Neuronal stem cell (in vitro differentiated cells): ENCODE results near the gene SIAH3.

Experiments used
- DNase-seq: peaks from one replicate; pipeline ENCODE4 v3.0.0-alpha.2; 2013; ENCODE audit warnings: low spot score
- H2AFZ ChIP-seq: one replicate; pipeline ENCODE4 v1.6.1; 2013; ENCODE audit warnings: mild to moderate bottlenecking, low read length, inconsistent platforms
- H2AK5ac ChIP-seq: 2 replicates; pipeline ENCODE4 v1.6.1; 2013; ENCODE audit warnings: low read depth, mild to moderate bottlenecking, inconsistent platforms, low read length, moderate library complexity, mixed read lengths
- H2BK120ac ChIP-seq: 2 replicates; pipeline ENCODE4 v1.6.1; 2013; ENCODE audit warnings: low read depth, mild to moderate bottlenecking, inconsistent platforms, low read length, moderate library complexity, mixed read lengths
- H2BK12ac ChIP-seq: one replicate; pipeline ENCODE4 v1.6.1; 2013; ENCODE audit warnings: low read length, inconsistent platforms
- H2BK15ac ChIP-seq: 2 replicates; pipeline ENCODE4 v1.6.1; 2013; ENCODE audit warnings: mild to moderate bottlenecking, low read length, inconsistent platforms, mixed read lengths
- H2BK5ac ChIP-seq: one replicate; pipeline ENCODE4 v1.6.1; 2013; ENCODE audit warnings: inconsistent platforms, mild to moderate bottlenecking, low read length, moderate library complexity
- H3K14ac ChIP-seq: one replicate; pipeline ENCODE4 v1.6.1; 2013; ENCODE audit warnings: low read length, inconsistent platforms
- H3K18ac ChIP-seq: 2 replicates; pipeline ENCODE4 v1.6.1; 2013; ENCODE audit warnings: low read length, inconsistent platforms
- H3K23ac ChIP-seq: 2 replicates; pipeline ENCODE4 v1.6.1; 2013; ENCODE audit warnings: low read depth, mild to moderate bottlenecking, mixed read lengths, low read length, inconsistent platforms; ENCODE audit not compliant: poor library complexity
- H3K27ac ChIP-seq: replicated peaks from 3 replicates; pipeline ENCODE4 v1.5.1; 2013; ENCODE audit warnings: low read length, inconsistent platforms
- H3K27me3 ChIP-seq, 3 experiments: 2 replicates each; pipeline ENCODE4 v1.6.1; 2013; ENCODE audit warnings: low read length in 3 of 3, mild to moderate bottlenecking in 2 of 3, inconsistent platforms in 1 of 3, low read depth in 1 of 3, mixed read lengths in 1 of 3, moderate library complexity in 1 of 3; ENCODE audit not compliant: control insufficient read depth in 3 of 3, insufficient read depth in 3 of 3
- H3K36me3 ChIP-seq, 2 donors: replicated peaks in 1 of 2; 2 replicates each; pipeline ENCODE4 v1.6.1; 2013; ENCODE audit warnings: low read length in 2 of 2; ENCODE audit not compliant: control insufficient read depth in 2 of 2, insufficient read depth in 2 of 2
- H3K4ac ChIP-seq: 2 replicates; pipeline ENCODE4 v1.6.1; 2013; ENCODE audit warnings: inconsistent platforms, mild to moderate bottlenecking, low read length, moderate library complexity
- H3K4me1 ChIP-seq, 2 donors: 1 replicate in 1 of 2; 2 replicates in 1 of 2; pipeline ENCODE4 v1.6.1; 2013; ENCODE audit warnings: low read length in 2 of 2, low read depth in 1 of 2; ENCODE audit not compliant: control insufficient read depth in 2 of 2, insufficient read depth in 1 of 2
- H3K4me2 ChIP-seq: one replicate; pipeline ENCODE4 v1.6.1; 2013; ENCODE audit warnings: mild to moderate bottlenecking, low read length, inconsistent platforms; ENCODE audit not compliant: insufficient read depth, poor library complexity, severe bottlenecking
- H3K4me3 ChIP-seq, 2 donors: 2 replicates each; pipeline ENCODE4 v1.5.1; 2013; ENCODE audit warnings: low read length in 2 of 2, mild to moderate bottlenecking in 2 of 2, inconsistent platforms in 1 of 2, moderate library complexity in 1 of 2
- H3K79me1 ChIP-seq: one replicate; pipeline ENCODE4 v1.6.1; 2013; ENCODE audit warnings: low read depth, mild to moderate bottlenecking, inconsistent platforms, low read length, moderate library complexity
- H3K9ac ChIP-seq: one replicate; pipeline ENCODE4 v1.6.1; 2013; ENCODE audit warnings: mild to moderate bottlenecking, low read depth, low read length, inconsistent platforms; ENCODE audit not compliant: poor library complexity
- H3K9me3 ChIP-seq, 2 donors: replicated peaks in 1 of 2; 2 replicates each; pipeline versions ENCODE3 to v1.6.1; 2013; ENCODE audit warnings: low read length in 2 of 2, mild to moderate bottlenecking in 2 of 2, inconsistent platforms in 1 of 2, low read depth in 1 of 2, mixed read lengths in 1 of 2, moderate library complexity in 1 of 2; ENCODE audit not compliant: control insufficient read depth in 2 of 2, insufficient read depth in 1 of 2
- H4K8ac ChIP-seq: one replicate; pipeline ENCODE4 v1.6.1; 2013; ENCODE audit warnings: low read depth, mild to moderate bottlenecking, inconsistent platforms, low read length, moderate library complexity
- H4K91ac ChIP-seq: one replicate; pipeline ENCODE4 v1.6.1; 2013; ENCODE audit warnings: low read length, low read depth, mild to moderate bottlenecking, inconsistent platforms; ENCODE audit not compliant: poor library complexity
- WGBS, 2 donors: extraction: QIAGEN DNeasy Blood & Tissue Kit; methylation state at CpG; one replicate each; pipeline ENCODE4 v1.1.7; 2013; ENCODE audit warnings: missing lambda C conversion rate in 2 of 2, mixed read lengths in 1 of 2; ENCODE audit not compliant: insufficient read length in 2 of 2, insufficient replicate concordance in 1 of 2; ENCODE audit errors: extremely low coverage in 2 of 2; 5-methylcytosine and 5-hydroxymethylcytosine counted together

The SIAH3 gene

GRCh38 chr13:45792827-45793303 lies 58.7 kb downstream of the SIAH3 start:
- H3K4me3 ChIP-seq = no peak overlapping the region
- no peaks in the 10 kb centered on the region for H3K27me3 ChIP-seq
- no peaks in the 10 kb centered on the region for H3K36me3 ChIP-seq
- WGBS, 2 donors = no CpG with 5 or more reads among the region's 6 CpGs
- no peak overlapping the region for H2BK5ac ChIP-seq
- no peak overlapping the region for H3K9ac ChIP-seq
- no peak overlapping the region for H3K14ac ChIP-seq
- H2BK12ac ChIP-seq = no peak overlapping the region
- no peaks in the 10 kb centered on the region for H3K79me1 ChIP-seq
- H4K91ac ChIP-seq = no peak overlapping the region
- no peak overlapping the region for H4K8ac ChIP-seq
- H3K4ac ChIP-seq = no peak overlapping the region
- H2AFZ ChIP-seq = no peak overlapping the region
- no peak for DNase-seq
- H2BK15ac ChIP-seq = no peak overlapping the region
- H3K4me2 ChIP-seq = no peak overlapping the region
- no peak overlapping the region for H3K23ac ChIP-seq
- peaks cover 0 to 2% of the 10 kb centered on the region in 2 donors for H3K9me3 ChIP-seq
- H2BK120ac ChIP-seq = no peak overlapping the region
- H3K18ac ChIP-seq = no peak overlapping the region
- H3K4me1 ChIP-seq = peaks cover 0 to 7% of the 10 kb centered on the region in 2 donors
- H2AK5ac ChIP-seq = no peak overlapping the region
- H3K27ac ChIP-seq = no peak overlapping the region

GRCh38 chr13:45788011-45788410 lies 63.5 kb downstream of the SIAH3 start:
- no peak overlapping the region for H3K18ac ChIP-seq
- peaks cover 0 to 10% of the 10 kb centered on the region in 2 donors for H3K4me1 ChIP-seq
- no peaks in the 10 kb centered on the region for H3K79me1 ChIP-seq
- H3K9me3 ChIP-seq = no peaks in the 10 kb centered on the region
- no peak overlapping the region for H4K8ac ChIP-seq
- no peak overlapping the region for H2AK5ac ChIP-seq
- no peak overlapping the region for H3K4ac ChIP-seq
- H3K36me3 ChIP-seq = no peaks in the 10 kb centered on the region
- no peak overlapping the region for H3K4me2 ChIP-seq
- WGBS, 2 donors = no CpG with 5 or more reads among the region's 2 CpGs
- H3K14ac ChIP-seq = no peak overlapping the region
- H2AFZ ChIP-seq = no peak overlapping the region
- H3K4me3 ChIP-seq = no peak overlapping the region
- H3K27me3 ChIP-seq = no peaks in the 10 kb centered on the region
- no peak overlapping the region for H2BK5ac ChIP-seq
- no peak overlapping the region for H2BK120ac ChIP-seq
- no peak for DNase-seq
- no peak overlapping the region for H2BK15ac ChIP-seq
- no peak overlapping the region for H4K91ac ChIP-seq
- no peak overlapping the region for H3K27ac ChIP-seq
- no peak overlapping the region for H3K23ac ChIP-seq
- no peak overlapping the region for H2BK12ac ChIP-seq
- H3K9ac ChIP-seq = no peak overlapping the region

GRCh38 chr13:45787346-45787745 lies 64.2 kb downstream of the SIAH3 start:
- H3K4me2 ChIP-seq = no peak overlapping the region
- no peak for DNase-seq
- no peaks in the 10 kb centered on the region for H3K79me1 ChIP-seq
- H4K91ac ChIP-seq = no peak overlapping the region
- no peak overlapping the region for H2BK15ac ChIP-seq
- no peak overlapping the region for H2AFZ ChIP-seq
- H3K36me3 ChIP-seq = no peaks in the 10 kb centered on the region
- no peak overlapping the region for H3K14ac ChIP-seq
- no peak overlapping the region for H2BK12ac ChIP-seq
- no peak overlapping the region for H4K8ac ChIP-seq
- no peak overlapping the region for H3K23ac ChIP-seq
- H3K27ac ChIP-seq = no peak overlapping the region
- H3K18ac ChIP-seq = no peak overlapping the region
- H3K27me3 ChIP-seq = no peaks in the 10 kb centered on the region
- no peak overlapping the region for H2BK5ac ChIP-seq
- no peak overlapping the region for H2BK120ac ChIP-seq
- no peaks in the 10 kb centered on the region for H3K9me3 ChIP-seq
- no peak overlapping the region for H3K4me3 ChIP-seq
- no CpG with 5 or more reads among the region's 2 CpGs for WGBS, 2 donors
- H2AK5ac ChIP-seq = no peak overlapping the region
- peaks cover 0 to 10% of the 10 kb centered on the region in 2 donors for H3K4me1 ChIP-seq
- H3K9ac ChIP-seq = no peak overlapping the region
- H3K4ac ChIP-seq = no peak overlapping the region

GRCh38 chr13:45786293-45786920 lies 65.1 kb downstream of the SIAH3 start:
- no peaks in the 10 kb centered on the region for H3K36me3 ChIP-seq
- H3K4me3 ChIP-seq = no peak overlapping the region
- H2AFZ ChIP-seq = no peak overlapping the region
- WGBS, 2 donors = no CpG with 5 or more reads among the region's 6 CpGs
- no peak overlapping the region for H3K27ac ChIP-seq
- peaks cover 0 to 2% (median 0%) of the 10 kb centered on the region in 3 experiments for H3K27me3 ChIP-seq
- no peak overlapping the region for H4K91ac ChIP-seq
- H3K23ac ChIP-seq = no peak overlapping the region
- H3K9me3 ChIP-seq = no peaks in the 10 kb centered on the region
- H3K14ac ChIP-seq = no peak overlapping the region
- no peak overlapping the region for H2BK15ac ChIP-seq
- no peak overlapping the region for H3K18ac ChIP-seq
- H2BK5ac ChIP-seq = no peak overlapping the region
- no peak for DNase-seq
- no peak overlapping the region for H3K4ac ChIP-seq
- H3K9ac ChIP-seq = no peak overlapping the region
- no peak overlapping the region for H2AK5ac ChIP-seq
- no peak overlapping the region for H3K4me2 ChIP-seq
- H3K4me1 ChIP-seq = peaks cover 0 to 10% of the 10 kb centered on the region in 2 donors
- H2BK120ac ChIP-seq = no peak overlapping the region
- no peak overlapping the region for H2BK12ac ChIP-seq
- H4K8ac ChIP-seq = no peak overlapping the region
- H3K79me1 ChIP-seq = no peaks in the 10 kb centered on the region
